Measurements from ENCODE around the gene DESI1.
"Not testable (repeated sequence)": the region's sequence is repeated elsewhere in the genome, so short reads cannot be mapped to it uniquely, and the experiment has no call there.

Gene DESI1

DNA sequence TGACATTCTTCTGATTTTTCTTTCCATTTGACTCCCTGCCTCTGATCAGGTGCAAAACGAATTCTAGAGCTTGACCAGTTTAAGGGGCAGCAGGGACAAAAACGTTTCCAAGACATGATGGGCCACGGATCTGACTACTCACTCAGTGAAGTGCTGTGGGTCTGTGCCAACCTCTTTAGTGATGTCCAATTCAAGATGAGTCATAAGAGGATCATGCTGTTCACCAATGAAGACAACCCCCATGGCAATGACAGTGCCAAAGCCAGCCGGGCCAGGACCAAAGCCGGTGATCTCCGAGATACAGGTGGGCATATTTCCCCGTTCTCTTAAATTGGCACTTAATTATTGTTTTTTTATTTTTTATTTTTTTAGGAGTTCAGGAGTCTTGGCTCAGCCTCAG is 15.6 kb upstream of the DESI1 start:
- no peak for DNase-seq (ENCODE audit: low spot score)
- FAIRE-seq = no peak

DNA sequence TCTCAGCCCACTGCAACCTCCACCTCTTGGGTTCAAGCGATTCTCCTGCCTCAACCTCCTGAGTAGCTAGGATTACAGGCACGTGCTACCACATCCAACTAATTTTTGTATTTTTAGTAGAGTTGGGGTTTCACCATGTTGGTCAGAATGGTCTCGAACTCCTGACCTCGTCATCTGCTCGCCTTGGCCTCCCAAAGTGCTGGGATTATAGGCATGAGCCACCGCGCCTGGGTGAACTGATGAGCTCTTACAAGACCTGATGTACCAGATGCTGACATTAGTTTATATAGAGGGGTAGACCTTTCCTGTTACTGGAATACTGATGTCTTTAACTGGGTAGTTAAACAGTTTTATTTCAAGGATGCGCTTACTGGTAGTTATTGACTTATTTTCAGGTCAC is 13.8 kb upstream of the DESI1 start:
- not testable (repeated sequence) for DNase-seq (ENCODE audit: low spot score); FAIRE-seq

DNA sequence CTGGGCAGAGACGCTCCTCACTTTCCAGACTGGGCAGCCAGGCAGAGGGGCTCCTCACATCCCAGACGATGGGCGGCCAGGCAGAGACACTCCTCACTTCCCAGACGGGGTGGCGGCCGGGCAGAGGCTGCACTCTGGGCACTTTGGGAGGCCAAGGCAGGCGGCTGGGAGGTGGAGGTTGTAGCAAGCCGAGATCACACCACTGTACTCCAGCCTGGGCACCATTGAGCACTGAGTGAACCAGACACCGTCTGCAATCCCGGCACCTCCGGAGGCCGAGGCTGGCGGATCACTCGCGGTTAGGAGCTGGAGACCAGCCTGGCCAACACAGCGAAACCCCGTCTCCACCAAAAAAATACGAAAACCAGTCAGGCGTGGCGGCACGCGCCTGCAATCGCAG is 10.8 kb upstream of the DESI1 start:
- DNase-seq (ENCODE audit: low spot score); FAIRE-seq: not testable (repeated sequence)

DNA sequence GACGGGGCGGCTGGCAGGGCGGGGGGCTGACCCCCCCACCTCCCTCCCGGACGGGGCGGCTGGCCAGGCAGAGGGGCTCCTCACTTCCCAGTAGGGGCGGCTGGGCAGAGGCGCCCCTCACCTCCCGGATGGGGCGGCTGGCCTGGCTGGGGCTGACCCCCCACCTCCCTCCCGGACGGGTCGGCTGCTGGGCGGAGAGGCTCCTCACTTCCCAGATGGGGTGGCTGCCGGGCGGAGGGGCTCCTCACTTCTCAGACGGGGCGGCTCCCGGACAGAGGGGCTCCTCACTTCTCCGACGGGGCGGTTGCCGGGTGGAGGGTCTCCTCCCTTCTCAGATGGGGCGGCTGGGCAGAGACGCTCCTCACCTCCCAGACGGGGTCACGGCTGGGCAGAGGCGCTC is 10.3 kb upstream of the DESI1 start:
- FAIRE-seq; DNase-seq (ENCODE audit: low spot score): not testable (repeated sequence)

DNA sequence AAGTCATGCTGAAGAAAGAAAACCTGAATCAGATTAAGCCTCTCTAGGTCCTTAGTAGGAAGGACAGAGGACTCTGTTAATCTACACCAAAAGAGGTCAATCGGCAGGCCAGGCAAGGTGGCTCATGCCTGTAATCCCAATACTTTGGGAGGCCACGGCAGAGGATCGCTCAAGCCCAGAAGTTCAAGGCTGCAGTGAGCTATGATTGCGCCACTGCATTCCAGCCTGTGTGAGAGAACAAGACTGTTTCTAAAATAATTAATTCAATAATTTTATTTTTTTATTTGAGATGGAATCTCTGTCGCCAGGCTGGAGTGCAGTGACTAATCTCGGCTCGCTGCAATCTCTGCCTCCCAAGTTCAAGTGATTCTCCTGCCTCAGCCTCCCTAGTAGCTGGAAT is 4.7 kb upstream of the DESI1 start:
- DNase-seq (ENCODE audit: low spot score) (no peak), FAIRE-seq (no peak)

DNA sequence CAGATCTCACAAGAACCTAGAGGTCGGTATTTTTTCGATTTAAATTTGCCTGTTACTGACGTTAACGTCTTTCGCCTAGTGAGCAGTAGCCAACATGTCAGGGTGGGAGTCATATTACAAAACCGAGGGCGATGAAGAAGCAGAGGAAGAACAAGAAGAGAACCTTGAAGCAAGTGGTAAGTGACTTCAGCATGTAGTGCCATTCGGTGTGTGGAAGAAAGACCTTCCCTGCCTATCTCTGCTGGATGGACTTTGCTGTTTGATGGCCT is 1.0 kb upstream of the DESI1 start:
- no peak for FAIRE-seq
- no peak for DNase-seq (ENCODE audit: low spot score)

DNA sequence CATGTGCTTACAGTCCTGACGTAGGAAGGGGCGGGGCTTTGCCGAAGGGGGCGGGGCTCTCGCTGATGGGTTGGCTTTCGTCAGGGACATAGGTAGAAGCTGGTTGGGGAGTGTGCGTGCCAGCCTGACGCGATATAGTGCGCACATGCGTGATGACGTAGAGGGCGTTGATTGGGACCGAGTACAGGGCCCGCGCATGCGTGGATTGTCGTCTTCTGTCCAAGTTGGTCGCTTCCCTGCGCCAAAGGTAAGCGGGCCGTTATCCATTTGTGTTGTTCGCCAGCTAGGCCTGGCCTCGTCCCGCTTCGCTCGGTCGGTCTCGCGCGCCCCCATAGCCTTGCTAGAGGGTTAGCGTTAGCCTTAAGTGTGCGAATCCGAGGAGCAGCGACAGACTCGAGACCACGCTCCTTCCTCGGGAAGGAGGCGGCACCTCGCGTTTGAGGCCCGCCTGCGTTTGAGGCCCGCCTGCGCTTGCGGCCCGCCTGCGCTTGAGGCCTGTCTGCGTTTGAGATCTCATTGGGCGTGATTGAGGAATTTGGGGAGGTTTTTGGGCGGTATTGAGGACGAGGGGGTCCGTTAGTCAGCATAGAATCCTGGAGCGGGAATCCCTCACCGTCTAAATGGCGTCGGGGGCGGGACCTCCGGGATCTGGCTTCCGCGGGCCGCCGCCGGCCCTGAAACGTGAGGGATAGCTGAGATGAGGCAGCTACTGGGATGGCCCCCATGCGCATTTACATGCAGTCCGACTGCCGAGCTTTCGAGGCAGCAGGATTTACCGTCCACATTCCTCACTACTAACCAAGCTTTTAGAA is 462 bp upstream of the DESI1 start, which contains the start of gene XRCC6:
XRCC6 (plus strand) TSS at position 197 of the 812 bp plus-strand sequence. CDS start 710 bp downstream, outside the sequence.
- FAIRE-seq = peak; percentile 98

DNA sequence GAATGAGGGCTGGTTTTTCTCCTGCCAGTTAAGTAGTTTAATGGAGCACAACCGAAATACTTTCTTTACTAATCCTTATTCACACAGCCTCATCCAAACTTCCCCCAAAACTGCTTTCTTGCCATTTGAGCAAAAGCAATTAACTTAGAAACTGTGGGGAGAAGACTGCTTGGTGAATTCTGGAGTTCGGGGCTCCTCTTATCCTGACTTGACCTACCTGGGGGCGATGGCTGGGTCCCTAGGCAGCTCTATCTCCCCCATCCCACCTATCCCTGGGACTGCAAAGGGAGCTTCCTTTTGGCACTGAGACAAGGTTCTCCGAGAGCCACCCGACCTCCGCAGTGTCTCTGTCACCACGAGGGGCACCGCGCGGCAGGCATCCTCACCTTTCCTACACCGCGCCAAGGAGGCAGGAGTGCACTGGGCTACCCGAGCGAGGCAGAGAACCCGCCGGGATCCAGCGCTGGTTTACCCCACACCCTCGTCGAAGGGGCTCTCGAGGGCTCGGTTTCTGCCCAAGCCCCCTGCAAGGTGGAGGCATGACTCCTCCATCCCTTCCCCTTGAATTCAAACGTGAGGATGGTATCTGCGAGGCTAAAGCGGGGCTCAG is 759 bp downstream of the DESI1 start:
- no peak for FAIRE-seq
- peak; percentile 53 for DNase-seq (ENCODE audit: low spot score)

More for the DNA sequence above, 462 bp upstream of the DESI1 start, which contains the start of gene XRCC6:
- peak; percentile 100 for DNase-seq (ENCODE audit: low spot score)

DNA sequence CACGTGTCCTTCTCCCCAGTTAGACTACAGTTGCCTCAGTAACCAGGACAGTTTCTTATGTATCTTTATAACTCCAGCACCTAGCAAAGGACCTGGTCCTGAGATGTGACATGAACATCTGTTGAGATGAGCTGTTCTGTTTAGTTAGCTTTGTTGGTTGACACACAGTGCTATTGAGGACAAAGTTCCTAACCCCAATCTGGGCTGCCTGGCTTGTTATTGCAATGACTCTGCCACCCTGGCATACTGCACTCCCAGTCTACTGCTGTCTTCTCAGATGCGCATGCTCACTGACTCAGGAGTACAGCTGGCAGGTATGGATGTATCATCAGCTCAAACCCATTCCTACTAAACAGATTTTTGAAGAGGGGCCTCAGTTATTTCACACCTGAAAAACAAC is 7.4 kb downstream of the DESI1 start:
- FAIRE-seq (no peak), DNase-seq (ENCODE audit: low spot score) (no peak)

DNA sequence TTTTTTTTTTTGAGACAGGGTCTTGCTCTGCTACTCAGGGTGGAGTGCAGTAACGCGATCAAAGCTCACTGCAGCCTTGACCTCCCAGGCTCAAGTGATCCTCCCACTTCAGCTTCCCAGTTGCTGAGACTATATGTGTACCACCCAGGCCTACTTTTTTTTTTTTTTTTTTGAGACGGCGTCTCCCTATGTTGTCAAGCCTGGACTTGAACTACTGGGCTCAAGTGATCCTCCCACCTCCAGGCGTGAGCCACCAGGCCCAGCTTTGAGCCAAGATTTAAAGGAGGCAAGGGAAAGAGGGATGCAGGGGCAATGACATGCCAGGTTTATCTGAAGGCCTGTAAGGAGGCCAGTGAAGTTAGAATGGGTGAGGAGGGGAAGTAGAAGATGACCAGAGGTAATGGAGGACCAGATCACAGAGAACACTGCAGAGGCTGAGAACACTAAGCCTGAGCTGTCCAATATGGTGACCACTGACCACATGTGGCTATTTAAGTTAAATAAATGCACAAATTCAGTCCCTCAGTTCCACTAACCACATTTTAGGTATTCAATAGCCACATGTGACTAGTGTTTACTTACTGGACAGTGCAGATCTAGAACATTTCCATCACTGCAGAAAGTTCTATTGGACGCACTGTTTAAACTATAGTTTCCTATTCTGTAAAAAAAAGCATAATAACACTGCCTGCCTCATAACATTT is 8.1 kb downstream of the DESI1 start:
- DNase-seq (ENCODE audit: low spot score) (no peak), FAIRE-seq (no peak)

DNA sequence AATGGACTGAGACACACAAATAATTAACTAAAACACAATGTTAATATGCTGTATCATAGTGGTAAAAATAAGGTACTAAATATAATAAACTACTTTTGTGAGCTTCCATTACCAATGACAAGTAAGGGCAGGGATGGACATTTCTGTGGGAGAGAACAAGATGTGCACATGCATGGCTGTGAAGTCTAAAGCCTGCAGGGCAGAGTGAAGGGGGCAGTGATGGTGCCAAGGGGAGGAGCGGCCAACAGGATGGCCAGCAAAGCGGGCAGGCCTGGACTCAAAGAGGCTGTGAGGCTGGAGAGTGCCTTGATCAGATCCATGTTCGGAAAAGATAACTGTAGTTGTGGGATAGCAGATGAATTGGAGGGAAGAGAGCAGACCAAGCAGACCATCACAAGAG is 12.5 kb downstream of the DESI1 start:
- FAIRE-seq = no peak
- no peak for DNase-seq (ENCODE audit: low spot score)

DNA sequence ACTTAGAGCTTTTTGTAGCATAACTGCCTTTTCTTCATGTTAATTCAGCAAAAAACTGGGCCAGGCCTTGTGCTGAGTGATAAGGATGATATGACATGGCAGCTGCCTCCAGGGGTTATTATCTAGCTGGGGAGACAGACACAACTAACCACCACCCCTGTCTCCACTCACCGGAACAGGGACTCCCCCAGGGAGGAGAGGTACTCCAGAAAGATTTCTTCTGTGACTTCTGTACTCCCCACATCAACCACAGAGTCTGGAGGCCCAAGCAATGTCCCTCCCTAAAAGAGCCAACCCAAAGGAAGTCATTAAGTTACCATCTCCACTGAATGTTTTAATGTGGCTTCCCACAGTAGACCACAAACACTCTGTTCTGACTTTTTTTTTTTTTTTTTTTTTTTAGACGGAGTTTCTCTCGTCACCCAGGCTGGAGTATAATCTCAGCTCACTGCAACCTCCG is 16.9 kb downstream of the DESI1 start:
- no peak for FAIRE-seq
- no peak for DNase-seq (ENCODE audit: low spot score)

DNA sequence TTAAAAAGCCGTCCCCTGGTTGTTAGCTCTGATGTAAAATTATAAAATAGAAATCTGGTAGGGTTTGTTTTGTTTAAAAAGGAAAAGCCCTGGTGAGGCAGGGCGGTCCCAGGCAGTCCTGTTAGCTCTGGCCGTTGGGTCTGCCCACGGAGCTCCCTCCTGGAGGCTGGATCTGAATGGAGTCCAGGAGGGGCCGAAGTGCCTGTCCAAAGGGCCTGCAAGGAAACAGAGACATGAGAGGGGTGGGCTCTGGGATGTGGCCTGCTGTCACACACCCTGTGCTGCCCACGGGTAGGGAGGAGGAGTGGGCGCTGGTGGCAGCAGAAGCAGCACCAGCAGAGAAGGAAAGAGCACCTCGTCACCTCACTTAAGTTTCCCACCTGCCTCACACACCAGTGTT is 19.9 kb downstream of the DESI1 start:
- FAIRE-seq (no peak), DNase-seq (ENCODE audit: low spot score) (no peak)

DNA sequence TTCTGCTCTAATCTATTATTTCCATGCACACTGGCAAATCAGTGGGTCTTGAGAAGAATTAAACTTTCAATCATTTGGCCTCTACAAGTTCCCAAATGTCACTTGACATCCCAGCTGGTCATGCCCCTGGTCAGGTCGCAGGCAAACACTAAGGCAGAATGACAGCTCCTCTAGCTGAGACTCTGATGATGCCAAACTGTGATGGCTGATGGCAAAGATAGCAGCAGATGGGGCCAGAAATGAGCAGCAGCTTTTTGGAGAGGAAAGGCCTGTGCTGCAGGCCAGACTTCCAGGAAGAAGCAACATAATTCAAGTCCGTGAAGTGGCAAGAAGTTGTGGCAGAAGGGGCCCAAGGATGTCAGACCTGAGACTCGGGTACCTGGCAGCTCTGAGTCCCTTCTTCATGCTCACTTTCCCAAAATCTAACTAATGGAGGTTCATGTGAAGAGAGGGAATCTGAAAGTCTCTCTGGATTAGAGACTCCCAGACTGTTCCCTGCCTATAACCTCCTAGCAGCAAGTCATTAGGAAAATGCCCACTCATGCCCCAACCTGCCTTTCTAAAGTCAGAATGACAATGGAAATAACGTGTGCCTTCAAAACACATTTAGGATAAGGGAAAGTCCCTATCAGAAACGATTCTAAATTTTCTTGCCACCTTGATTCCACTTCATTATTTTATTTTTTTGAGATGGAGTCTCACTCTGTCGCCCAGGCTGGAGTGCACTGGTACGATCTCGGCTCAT is 21.8 kb downstream of the DESI1 start:
- FAIRE-seq (no peak), DNase-seq (ENCODE audit: low spot score) (no peak)

DNA sequence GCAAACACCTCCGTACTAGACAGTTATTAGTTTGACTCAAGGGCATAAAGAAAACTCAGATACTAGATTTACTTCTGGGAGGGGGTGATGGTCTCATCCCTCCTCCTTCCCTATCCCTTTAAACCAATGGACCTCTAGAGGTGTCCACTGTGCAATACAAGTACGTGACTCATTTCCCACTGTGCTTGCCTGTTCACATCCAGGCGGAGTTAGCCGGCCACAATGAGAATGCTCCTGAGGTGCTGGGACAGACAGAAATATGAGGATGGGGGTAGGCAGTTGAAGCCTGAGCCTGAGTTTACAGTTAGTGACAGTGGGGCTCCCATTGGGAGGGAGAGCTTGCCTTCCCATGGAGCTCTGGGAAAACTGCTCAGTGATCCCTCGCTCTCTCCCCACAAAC is 22.8 kb downstream of the DESI1 start:
- DNase-seq (ENCODE audit: low spot score) (peak; percentile 34), FAIRE-seq (no peak)

DNA sequence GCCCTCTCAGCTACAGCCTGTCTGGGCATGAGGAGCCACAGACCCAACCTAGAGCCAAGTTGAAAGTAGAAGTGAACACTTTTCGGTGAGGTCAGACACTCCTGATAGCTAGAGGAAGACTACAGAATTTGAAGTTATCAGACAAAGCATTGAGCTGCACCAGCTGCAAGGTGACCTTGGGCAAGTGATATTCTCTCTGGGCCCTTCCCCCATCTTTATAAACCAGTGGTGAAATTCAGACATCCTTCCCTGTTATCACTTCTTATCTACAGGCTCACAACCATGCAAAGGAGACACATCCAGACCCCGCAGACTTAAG is 23.2 kb downstream of the DESI1 start:
- DNase-seq (ENCODE audit: low spot score) = no peak
- FAIRE-seq = no peak

DNA sequence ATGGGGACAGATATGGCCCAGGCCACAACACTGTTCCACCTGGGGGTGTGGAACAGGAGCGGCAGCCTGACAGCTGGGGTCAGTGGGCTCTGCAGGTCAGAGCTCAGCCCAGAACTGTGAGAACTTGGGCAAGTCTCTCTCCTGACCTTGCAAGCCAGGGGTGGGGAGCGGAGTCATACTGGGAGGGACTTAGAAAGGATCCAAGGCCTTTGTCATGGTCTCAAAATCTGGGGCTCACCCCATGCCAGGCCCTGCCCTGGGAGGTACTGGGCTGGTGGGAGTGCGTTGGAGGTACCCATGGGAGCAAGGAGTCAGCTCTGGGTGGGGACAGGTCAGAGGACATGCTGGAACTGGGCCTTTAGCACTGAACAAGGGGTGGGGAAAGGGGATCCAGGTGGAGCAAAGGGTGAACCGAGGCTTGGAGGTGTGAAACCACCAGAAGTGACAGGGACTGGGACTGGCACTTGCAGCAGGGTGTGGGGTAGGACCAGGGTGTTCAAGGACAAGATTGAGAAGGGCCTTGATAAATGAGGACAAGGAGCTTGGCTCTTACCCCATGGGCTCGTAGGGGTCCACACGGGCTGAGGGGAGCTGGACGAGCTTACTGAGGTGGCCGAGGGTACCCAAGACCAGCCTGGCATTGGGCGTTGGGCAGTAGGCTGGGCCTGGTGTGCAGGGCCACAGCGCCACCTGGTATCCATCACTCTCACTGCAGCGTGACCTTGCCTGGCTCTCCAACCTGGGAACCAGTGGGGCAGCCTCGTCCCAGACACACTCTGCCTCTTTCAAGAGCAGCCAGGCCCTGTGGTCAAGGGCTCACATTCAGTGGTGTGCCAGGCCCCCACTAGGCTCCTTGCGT is 23.8 kb downstream of the DESI1 start:
- DNase-seq (ENCODE audit: low spot score) (peak; percentile 66), FAIRE-seq (peak; percentile 74)

DNA sequence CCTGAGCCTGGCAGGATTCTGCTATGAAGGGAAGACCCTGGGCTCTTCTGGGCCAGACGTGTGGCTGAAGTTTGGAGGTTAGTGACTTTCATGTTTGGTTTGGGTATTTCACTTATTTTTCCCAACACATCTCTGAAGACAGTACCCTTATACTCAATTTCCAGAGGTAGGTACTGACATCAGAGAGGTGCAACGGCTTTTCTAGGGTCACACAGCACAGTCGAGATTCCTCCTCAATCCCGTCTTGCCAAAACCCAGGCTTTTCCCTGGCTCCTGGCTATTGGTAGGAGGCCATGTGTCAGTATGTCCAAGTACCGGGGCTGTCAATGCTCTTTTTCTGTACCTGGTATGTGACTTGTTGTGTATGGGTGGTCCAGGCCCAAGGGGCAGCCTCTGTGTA is 25.1 kb downstream of the DESI1 start:
- no peak for FAIRE-seq
- no peak for DNase-seq (ENCODE audit: low spot score)

DNA sequence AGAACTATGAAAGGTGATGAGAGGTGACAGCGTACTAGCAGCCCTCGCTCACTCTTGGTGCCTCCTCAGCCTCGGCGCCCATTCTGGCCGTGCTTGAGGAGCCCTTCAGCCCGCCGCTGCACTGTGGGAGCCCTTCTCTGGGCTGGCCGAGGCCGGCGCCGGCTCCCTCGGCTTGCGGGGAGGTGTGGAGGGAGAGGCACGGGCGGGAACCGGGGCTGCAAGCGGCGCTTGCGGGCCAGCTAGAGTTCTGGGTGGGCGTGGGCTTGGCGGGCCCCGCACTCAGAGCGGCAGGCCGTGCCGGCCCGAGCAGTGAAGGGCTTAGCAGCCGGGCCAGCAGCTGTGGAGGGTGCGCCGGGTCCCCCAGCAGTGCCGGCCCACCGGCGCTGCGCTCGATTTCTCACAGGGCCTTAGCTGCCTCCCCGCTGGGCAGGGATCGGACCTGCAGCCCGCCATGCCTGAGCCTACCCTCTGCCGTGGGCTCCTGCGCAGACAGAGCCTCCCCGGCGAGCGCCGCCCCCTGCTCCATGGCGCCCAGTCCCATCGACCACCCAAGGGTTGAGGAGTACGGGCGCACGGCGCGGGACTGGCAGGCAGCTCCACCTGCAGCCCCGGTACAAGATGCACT is 27.4 kb downstream of the DESI1 start:
- FAIRE-seq; DNase-seq (ENCODE audit: low spot score): not testable (repeated sequence)

Data from urothelium cell line (cell line).